ENCODE results near the gene PXDN.

The PXDN gene

DNA sequence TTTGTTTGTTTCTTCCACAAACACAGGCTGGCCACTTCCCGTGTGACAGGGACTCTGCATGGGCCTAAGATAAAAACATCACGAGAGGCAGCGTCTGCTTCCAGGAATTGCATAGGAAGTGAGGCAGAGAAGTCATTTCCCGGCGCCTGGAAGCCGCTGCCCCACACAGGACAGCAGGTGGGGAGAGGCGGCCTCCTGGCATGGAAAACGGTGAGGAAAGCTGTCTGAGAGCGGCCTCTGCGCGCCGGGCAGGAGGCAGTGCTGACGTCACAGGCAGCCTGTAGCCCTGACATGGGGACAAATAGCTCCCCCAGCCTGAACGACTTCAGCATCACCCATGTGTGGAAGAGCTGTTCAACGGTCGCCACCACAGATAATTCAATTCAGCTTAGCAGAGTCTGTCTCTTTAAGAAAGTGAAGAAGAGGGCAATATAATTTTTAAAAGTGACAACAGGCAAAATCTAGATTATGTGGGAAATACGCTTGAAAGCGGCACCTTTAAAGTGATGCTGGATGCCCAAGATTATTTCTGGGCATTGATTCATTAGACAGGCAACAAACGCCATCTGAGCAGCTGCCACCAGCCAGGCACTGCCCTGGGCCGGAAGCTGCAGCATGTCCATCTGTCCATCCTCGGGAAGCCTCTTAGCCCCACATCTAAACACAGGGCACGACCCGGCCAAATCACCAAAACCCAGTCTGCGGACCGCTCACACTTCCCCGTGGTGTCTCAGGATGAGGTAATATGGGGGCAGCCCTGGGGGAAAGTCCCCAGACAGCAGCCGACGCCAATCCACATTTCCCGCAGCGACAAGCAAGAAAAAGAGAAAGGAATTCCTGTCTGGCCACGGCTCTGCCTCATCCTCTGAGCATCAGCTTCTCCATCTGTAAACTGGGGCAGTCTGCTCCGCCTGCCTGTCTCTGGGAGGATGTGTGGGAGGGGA is 138.9 kb downstream of the PXDN start:
- peak; percentile 33 for DNase-seq

DNA sequence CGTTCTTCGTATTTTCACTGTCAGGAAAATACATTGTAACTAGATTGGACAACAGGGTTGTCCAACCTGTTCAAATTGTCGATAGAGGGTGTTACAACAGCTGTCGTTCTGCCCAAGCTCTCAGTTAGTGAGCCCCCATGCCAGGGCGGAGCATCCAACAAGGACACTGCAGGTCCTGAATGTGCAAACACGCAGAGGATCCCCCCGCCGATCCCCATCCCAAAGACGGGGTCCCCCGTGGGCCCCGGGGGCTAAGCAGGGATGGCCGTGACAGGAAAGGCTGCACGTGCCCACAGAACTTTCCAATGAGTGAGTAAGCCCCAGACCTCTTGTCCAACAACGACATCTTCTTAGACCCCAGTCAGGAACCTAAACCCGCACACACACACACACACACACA is 140.8 kb downstream of the PXDN start:
- no peak for DNase-seq

DNA sequence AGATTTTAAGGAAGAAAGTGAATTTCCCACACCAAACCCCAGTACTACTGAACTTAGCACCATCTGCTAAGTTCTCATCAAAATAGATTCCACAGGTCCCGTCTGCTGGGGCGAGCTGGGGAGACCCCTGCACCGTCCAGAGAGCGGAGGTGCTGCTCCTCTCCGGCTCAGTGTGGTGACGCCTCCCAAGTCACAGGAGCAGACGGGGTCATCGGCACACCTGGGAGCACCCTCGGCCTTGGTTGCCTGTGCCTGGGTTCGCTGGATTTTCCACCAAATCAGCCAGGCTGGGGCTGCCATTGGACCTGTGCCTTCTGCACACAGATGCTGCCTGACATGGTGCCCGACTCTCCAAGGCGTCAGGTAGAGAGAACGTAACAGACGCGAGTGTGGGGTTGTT is 141.3 kb downstream of the PXDN start:
- no peak for DNase-seq

DNA sequence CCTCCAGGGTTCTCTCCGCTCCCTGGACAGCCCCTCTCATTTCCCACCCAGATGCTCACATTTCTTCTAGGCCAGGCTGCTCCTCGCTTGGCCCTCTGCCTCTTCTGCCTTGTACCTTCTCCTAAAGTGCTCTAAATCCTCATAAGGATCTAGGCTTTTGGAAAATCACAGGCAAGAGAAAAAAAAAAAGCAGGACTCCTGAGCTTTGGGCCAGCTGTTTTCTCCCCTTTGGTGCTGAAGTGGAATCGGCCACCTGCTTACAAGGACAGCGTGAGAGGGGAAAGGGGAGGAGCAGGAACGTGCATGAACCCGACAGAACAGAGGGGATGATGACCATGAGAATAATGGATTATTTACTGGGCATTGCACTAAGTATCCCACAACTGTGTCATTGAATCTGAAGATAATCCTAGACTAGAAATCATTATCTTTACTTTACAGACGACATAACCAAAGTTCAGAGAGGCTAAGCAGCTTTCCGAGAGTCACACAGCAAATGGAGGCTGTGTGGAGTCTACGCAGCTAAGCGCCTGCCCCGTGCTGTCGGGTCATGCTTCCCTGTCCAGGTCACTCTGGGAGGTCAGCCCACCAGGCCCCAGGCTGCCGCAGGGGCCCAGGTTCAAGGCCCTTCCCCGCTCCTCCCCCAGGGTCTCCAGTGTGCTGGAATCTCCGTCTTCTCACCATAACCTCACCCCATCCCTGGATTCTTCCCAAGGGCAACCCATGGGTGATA is 141.9 kb downstream of the PXDN start:
- no peak for DNase-seq

DNA sequence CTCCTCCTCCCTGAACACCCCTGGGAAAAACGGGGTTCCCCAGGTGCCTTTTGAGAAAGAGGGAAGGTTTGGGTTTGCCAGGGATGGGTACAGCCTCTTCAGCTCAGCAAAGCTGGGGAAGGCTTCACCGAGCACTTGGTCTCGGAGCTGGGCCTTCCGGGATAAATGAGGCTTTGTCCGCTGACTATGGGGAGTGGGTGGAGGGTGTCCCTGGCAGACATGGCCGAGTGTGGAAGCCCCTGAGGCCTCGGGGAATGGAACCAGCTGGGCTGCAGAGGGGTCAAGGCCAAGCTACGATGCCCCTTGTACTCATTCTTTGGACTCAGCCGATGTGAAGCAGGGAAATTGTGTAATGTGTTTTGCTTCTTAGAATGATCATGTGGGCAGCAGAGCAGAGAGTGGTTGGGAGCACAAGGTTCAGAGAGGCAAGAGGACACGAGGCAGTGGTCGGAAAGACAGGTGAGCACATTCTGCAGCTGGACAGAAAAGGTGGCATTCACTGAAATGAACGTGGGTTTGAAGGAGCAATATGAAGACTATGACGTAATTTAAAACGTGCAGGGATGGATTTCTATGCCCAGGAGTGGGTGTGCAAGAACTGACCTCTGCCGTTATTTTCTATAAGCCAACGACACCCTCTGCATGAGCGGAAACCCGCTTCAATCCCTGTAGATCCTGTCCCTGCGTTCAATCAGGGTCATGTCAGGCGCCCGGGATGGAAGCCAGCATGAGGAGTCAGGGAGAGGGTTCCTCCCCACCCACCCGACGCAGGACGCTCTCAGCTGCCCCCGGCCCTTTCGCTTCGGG is 142.6 kb downstream of the PXDN start:
- DNase-seq, result no peak

DNA sequence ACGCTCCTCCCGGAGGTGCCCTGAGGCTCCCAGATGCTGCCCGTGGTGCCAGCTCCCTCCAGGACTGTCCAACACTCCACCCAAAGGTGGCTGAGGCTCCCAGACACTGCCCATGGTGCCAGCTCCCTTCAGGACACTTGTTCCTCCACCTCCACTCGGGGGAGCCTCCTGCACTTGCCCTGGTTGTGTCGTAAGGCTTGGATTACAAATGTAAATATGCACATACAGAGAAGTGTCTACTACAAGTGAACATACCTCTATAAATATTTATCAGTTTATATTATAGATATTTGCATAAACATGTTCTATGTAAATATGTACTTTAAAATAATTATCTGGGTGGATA is 143.3 kb downstream of the PXDN start:
- no peak for DNase-seq

DNA sequence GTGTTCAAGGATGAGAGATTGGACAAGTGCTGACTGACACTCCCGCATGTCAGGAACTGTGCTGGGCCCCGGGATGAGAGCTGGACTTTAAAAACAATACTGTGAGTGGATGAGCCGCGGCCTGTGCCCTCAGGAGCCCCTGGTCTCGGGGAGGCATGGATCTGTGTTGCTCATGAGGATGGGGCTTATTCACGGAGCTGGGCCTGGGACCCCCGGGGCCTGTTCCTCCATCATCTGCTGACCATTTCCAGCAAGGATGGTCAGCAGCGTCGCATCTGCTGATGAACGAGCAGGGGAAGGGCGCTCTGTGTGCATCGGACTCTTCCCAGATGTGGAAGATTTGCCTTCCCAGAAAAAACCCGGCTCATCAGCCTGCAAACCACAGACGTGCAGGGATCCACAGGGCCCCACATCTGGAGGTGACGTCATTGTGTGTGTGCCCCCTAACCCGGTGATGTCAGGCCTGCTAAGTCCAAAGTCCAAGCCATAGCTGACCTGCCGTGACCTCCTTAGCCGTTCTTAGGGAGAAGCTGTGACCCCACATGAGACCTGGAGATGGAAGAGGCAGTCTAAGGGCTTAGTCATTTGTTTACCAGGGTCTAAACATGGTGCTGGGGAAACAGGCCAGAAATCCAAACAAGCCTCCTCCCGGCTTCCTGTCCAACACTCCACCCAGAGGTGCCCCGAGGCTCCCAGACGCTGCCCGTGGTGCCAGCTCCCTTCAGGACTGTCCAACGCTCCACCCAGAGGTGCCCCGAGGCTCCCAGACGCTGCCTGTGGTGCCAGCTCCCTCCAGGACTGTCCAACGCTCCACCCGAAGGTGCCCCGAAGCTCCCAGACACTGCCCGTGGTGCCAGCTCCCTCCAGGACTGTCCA is 143.9 kb downstream of the PXDN start:
- DNase-seq, result no peak

DNA sequence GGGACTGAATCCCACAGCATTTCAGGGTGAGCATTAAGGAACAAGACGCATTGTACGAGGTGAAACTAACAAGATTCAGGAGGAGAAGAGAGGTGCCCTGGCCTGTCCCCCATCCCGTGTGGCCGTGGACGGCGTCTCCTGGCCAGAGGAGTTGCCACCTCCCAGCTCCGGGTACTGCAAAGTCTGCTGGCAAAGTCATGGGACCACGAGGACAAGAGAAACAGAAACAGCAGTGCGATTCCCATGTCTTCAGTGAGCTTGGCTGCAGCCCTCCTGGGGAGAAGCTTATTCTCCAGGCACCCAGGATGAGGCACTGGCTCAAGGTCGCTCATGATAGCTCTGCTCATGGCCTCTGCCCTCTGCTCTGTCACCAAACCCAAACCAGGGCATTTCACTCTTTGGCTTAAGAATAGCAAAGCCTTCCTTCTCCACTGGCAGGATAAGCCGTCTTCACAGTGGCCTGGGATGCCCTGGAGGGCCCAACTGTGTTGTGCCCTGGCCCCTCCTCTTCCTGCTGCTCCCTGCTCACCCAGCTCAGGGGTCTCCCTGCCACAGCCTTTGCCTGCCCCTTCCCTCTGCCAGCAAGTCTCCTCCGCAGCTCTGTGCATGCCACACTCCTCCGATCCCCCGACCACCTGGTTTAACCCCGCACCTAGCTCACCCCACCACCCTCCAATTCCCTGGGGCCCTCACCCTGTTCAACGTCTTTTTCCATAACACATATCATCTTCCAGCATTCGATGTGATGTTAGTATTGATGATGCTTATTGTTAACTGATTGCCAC is 144.8 kb downstream of the PXDN start:
- no peak for DNase-seq

DNA sequence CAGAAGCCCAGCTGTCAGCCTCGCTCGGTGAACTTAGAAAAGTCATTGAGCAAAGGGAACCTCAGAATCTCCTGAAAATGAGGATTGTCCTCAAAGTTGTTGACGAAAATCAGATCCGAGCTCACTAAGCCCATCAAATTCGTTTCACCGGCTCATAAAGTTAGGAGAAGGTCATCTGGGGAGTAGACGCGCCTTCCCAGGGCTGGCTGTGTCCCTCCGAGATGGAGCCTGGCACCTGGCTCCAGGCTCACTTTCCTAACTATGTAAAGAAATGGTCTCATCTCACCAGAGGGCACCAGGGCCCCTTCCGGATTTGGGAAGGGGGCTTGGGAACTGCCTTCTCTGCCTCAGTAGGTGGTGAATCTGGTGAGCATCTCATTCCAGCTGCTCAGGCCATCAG is 145.5 kb downstream of the PXDN start:
- no peak for DNase-seq

DNA sequence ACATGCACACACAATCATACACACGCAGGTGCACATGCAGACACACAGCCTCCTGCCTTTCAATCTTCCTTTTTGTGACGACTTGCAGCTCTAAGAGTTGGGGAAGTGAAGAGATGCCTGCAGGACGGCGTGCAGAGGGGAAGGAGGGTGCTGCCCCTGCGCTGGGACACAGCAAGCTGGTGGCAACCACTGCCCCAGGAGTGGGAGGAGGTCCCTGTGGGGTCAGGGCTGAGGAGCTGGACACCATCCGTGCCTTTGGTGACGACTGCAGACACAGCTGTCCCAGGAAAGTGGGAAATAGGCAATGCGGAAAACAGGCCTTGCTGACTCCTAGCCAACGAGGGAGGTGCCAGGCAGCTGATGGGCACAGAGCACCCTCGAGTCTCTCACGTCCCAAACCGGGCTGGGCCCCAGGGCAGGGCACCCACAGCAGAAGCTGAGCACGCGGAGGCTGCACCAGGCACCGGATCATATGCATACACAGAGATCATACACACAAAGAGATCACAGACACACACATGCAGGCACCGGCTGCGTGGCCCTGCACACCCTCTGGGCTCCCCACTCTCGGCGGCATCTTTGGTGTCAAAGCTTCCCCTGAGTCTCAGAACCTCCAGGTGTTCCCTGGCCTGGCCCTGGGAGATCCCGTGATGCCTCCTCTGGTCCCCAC is 146.1 kb downstream of the PXDN start:
- no peak for DNase-seq

DNA sequence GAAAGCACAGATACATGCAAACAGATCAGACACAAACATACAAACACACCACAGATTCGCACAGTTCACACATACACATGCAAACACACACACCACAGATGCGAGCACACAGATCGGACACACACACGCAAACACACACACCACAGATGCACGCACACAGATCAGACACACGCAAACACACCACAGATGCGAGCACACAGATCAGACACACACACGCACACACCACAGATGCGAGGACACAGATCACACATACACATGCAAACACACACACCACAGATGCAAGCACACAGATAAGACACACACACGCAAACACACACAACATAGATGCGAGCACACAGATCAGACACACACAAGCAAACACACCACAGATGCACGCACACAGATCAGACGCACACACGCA is 149.0 kb downstream of the PXDN start:
- no peak for DNase-seq

DNA sequence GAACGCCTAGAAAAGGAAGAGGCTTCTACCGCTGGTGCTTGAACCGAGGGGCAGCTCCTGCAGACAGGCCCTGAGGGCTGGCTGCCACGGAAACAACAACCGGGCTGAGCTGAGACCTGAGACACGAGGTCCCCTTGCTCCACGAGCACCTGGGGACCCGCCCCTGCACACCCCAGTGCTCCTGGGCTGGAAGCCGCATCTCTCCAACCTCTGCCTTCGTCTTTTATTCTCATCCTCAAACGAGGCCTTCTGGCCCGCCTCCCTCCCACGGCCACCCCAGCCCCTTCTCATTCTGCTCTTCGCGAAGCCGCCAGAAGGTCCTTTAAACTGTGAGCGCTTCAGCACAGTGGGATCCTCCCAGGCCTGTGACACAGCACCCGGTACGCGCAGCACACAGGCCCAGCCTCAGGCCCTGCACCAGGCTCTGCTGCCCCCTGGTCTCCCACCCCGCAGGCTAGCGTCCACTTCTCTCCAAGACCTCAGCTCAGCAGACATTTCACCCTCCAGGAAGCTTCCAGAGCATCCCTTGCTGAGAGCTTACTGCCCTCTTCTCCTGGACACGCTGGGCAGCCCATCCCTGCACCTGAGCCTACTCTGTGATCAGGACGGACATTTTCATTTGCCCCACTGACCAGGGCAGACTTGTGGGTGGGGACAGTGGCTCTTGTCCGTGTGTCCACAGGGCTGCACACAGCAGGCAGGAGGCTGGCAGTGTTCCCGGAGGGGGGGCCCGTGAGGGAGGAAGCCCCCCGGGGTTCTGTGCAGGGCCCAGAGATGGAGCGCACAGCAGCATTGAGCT is 149.7 kb downstream of the PXDN start:
- no peak for DNase-seq

DNA sequence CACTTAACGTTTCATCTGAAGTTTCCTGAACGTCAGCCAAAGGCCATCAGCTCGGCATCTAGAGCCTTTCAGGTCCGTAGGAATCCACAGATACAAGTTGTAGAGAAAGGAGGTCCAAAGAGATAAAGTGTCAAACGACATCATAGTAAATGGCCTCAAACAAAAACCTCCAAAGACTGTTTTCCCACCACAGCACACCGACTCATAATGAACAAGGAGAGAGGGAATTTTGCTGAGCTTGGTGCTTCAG is 150.3 kb downstream of the PXDN start:
- no peak for DNase-seq

DNA sequence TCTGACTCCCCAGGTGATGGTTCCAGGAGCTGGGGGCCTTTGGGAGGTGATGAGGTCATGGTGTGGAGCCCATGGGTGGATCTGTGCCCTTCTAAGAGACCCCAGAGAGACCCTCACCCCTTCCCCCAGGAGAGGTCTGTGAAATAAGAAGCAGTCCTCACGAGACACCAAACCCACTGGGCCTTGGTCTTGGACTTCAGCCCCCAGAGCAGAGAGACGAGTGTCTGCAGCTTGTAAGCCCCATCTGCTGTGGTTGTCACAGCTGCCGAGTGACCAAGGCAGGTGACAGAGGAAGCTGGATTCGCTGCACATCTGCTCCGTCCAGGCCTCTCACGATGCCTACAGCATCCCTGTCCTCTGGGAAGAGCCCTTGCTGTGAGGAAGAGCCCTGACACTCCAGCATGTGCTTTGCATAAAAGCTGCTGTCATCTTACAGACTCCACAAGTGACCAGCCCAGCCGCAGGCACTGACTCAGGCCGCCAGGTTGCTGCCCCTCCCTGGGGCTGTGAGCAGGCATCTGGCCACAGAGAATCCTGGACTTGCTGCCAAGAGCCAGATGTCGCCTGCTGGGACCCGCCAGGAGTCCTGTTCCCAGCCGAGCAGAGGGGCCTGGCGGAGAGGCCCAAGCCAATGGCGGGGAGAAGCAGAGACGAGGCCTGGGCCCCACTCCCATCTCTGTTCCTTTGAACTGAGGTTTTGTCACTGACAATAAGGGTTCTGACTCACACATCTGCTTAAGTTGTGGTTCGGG is 150.8 kb downstream of the PXDN start:
- DNase-seq, result peak; percentile 11

DNA sequence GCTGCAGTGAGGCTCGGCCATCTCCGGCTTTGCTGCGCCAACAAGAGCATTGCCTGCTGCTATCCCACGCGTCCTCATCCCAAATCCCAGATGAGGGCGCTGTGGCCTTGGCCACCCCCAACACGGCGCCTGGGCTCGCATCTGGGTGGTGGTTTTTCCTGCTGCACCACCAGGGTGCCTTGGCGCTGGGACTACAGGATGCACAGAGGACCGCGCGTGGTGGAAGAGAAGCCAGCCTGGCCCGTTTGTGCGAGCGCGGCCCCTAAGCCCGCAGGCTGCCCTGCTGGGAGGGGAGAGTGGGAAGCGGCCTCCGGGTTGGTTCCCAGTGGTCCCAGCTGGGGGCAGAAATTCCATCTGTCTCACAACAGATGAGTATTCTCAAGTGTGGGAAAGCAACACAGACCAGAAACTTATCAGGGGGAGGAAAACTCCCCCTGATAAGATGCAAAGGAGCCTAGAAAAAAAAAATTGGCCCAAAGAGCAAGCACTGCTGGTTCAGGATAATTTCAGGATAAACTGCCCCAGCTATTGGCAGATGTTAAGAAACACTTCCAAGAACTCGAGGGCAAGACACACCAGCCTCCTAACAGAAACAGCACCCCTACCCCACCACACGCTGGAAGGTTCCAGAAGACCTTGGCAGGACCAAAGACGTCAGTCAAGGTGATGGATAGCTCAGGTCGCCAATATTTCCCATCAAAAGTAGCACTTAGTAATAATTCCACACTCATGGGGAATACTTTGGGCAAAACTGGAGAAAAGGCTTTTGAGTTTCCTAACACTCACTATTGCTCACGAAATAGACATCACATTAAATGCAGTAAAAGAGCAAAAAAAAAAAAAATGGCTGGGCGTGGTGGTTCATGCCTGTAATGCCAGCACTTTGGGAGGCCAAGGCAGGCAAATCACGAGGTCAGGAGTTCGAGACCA is 152.1 kb downstream of the PXDN start:
- no peak for DNase-seq

DNA sequence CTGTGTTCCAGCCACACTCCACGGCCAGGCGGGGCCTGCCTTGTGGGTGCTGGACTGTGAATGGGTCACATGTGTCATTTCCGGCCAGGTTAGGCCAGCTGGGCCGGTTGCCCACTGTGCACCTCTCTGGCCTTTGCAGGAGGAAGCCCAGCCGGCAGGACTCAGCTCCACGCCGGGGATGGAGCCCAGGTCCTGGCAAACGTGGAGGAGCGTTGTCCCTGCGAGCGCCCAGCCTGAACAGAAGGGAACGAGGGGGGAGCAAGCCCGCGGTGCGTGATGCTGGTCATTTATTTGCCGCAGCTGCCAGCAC is 152.9 kb downstream of the PXDN start:
- no peak for DNase-seq

DNA sequence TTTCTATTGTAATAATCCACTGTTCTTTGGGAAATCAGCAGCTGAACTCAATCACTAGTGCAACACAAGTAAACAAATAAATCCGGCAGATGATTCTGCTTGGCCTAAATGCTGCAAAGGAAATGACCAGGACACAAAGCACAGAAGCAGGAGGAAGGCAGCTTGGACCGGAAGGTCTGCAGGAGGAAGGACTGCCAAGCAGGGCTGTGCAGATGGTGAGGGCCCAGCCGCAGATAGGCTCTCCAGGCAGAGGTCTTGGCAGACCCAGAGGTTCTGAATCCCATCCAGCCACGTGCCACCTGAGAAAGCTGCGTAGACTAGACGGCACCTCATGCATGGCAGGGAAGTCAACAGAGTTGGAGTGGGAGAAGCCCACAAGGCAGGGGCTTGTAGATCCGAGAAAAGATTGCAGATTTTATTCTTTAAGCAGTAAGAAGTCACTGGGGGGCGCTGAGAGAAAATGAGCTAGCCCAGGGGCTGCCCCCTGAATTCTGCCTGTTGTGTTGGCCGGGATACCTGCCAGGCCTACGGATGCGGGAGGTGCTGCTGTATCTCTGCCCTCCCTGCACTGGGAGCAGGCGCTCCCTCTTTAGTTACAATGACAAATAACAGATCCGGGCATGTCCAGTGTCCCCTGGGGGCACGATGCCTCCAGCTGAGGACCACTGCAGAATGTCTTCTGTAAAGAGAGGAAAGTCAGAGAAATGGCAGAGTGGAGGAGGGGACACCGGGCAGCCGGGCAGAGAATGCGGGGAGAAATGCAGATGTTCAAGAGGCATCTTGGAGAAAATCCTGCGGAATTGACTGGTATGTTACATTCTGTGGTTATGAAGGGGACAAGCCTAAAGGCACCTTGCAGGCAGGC is 153.5 kb downstream of the PXDN start:
- no peak for DNase-seq
